SK-N-SH (cell line): ENCODE results near the gene TBCD.

Source experiments
- CHD2 ChIP-seq: fragments of 150-350 bp; IDR thresholded peaks from 2 replicates; pipeline ENCODE4 v1.6.1; 2018; ENCODE audit warnings: low read length; ENCODE audit not compliant: partially characterized antibody
- FOXJ3 ChIP-seq: sonication (generic); formaldehyde crosslinking; IDR thresholded peaks from 2 replicates; pipeline ENCODE4 v1.5.1; 2020; ENCODE audit warnings: mild to moderate bottlenecking, missing genetic modification reagents
- FOXM1 ChIP-seq: IDR thresholded peaks from 2 replicates; pipeline ENCODE4 v1.4.0; 2012; ENCODE audit warnings: low read depth, mild to moderate bottlenecking
- GABPA ChIP-seq: IDR thresholded peaks from 2 replicates; pipeline ENCODE4 v1.4.0; 2012; ENCODE audit warnings: low read depth, mild to moderate bottlenecking
- JUND ChIP-seq: IDR thresholded peaks from 2 replicates; pipeline ENCODE4 v1.4.0; 2012
- MAX ChIP-seq: IDR thresholded peaks from 2 replicates; pipeline ENCODE4 v1.4.0; 2012; ENCODE audit warnings: low read depth
- MXI1 ChIP-seq: IDR thresholded peaks from 2 replicates; pipeline ENCODE4 v1.6.1; 2012; ENCODE audit warnings: mild to moderate bottlenecking, low read depth, low read length, improper control_type of control experiment
- POLR2AphosphoS5 ChIP-seq: IDR thresholded peaks from 2 replicates; pipeline ENCODE4 v1.6.1; 2012; ENCODE audit warnings: low read depth, low read length
- RAD21 ChIP-seq: IDR thresholded peaks from 2 replicates; pipeline ENCODE4 v1.6.1; 2012; ENCODE audit warnings: mild to moderate bottlenecking, low read length
- RCOR1 ChIP-seq: fragments of 150-350 bp; IDR thresholded peaks from 2 replicates; pipeline ENCODE4 v1.6.1; 2017; ENCODE audit warnings: antibody characterized with exemption, low read length
- USF2 ChIP-seq: fragments of 150-350 bp; IDR thresholded peaks from 2 replicates; pipeline ENCODE4 v1.6.1; 2017; ENCODE audit warnings: antibody characterized with exemption, low read length, low read depth, borderline replicate concordance
- TF ChIP-seq, protein P1 (sequence below): fragments of 200-600 bp; sonication (generic); IDR thresholded peaks from 2 replicates; pipeline ENCODE4 v1.6.1; 2017; ENCODE audit warnings: antibody characterized with exemption, mild to moderate bottlenecking, moderate library complexity
- TF ChIP-seq, protein P2 (sequence below): IDR thresholded peaks from 2 replicates; pipeline ENCODE4; 2012

DNA sequence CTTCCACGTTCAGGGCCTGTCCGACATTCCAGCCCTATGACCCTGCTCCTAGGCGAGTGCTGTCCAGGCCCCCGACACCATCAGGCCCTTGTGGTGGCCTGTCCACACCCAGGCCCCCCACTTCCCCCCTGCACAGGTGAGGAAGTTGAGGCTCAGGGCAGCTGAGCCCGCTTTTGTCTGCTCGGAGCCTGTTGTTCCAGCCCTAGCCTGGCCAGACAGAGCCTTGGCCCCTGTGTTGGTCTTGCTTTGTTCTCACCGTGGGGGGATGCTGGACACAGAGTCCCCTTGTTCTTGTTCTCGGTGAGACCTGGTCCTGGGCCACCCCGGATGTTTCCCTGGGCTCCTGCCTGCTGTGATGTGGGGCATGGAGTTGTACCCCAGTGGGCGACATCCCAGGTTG is 140.0 kb downstream of the TBCD start:
- TF ChIP-seq CHD2 (no peak), FOXM1 (no peak), MAX (no peak), POLR2AphosphoS5 (no peak), JUND (no peak), RCOR1 (no peak), USF2 (no peak), GABPA (no peak), MXI1 (no peak), RAD21 (no peak), FOXJ3 (CRISPR knock-in tag) (no peak)
- TF ChIP-seq, protein P1, sequence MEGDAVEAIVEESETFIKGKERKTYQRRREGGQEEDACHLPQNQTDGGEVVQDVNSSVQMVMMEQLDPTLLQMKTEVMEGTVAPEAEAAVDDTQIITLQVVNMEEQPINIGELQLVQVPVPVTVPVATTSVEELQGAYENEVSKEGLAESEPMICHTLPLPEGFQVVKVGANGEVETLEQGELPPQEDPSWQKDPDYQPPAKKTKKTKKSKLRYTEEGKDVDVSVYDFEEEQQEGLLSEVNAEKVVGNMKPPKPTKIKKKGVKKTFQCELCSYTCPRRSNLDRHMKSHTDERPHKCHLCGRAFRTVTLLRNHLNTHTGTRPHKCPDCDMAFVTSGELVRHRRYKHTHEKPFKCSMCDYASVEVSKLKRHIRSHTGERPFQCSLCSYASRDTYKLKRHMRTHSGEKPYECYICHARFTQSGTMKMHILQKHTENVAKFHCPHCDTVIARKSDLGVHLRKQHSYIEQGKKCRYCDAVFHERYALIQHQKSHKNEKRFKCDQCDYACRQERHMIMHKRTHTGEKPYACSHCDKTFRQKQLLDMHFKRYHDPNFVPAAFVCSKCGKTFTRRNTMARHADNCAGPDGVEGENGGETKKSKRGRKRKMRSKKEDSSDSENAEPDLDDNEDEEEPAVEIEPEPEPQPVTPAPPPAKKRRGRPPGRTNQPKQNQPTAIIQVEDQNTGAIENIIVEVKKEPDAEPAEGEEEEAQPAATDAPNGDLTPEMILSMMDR, result no peak
- TF ChIP-seq, protein P2, sequence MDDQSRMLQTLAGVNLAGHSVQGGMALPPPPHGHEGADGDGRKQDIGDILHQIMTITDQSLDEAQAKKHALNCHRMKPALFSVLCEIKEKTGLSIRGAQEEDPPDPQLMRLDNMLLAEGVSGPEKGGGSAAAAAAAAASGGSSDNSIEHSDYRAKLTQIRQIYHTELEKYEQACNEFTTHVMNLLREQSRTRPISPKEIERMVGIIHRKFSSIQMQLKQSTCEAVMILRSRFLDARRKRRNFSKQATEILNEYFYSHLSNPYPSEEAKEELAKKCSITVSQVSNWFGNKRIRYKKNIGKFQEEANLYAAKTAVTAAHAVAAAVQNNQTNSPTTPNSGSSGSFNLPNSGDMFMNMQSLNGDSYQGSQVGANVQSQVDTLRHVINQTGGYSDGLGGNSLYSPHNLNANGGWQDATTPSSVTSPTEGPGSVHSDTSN, result no peak
